Neural cell (in vitro differentiated cells): Measurements from ENCODE around the gene GRIN2C. TPM values are rescaled to one million over a fixed set of nuclear protein-coding genes. Genes with fewer than 3 reads are reported as not detected.

ENCODE experiments used
- H2AFZ ChIP-seq: fragments of 200-600, 300-800 bp; sonication (generic), shearing (Covaris generic); 2 replicates; pipeline ENCODE4 v1.6.0; 2014; ENCODE audit warnings: low read depth, mild to moderate bottlenecking, antibody characterized with exemption, low read length, moderate library complexity
- H3F3A ChIP-seq: fragments of 200-600 bp; shearing (Covaris generic); 2 replicates; pipeline ENCODE4 v1.6.1; 2016; ENCODE audit warnings: mild to moderate bottlenecking, moderate library complexity, mixed read lengths, antibody characterized with exemption, low read length; ENCODE audit not compliant: insufficient read depth, poor library complexity, severe bottlenecking
- H3K27ac ChIP-seq: fragments of 200-600, 300-800 bp; sonication (generic), shearing (Covaris generic); 2 replicates; pipeline ENCODE4 v1.5.1; 2014; ENCODE audit warnings: mild to moderate bottlenecking, low read length, moderate library complexity
- H3K27me3 ChIP-seq: fragments of 300-800, 200-600 bp; sonication (generic), shearing (Covaris generic); 2 replicates; pipeline ENCODE4 v1.6.0; 2014; ENCODE audit warnings: mild to moderate bottlenecking, low read depth, low read length, moderate library complexity; ENCODE audit not compliant: insufficient read depth
- H3K36me3 ChIP-seq: fragments of 300-800, 200-600 bp; sonication (generic), shearing (Covaris generic); 2 replicates; pipeline ENCODE4 v1.5.1; 2014; ENCODE audit warnings: mild to moderate bottlenecking, antibody characterized with exemption, low read length, moderate library complexity; ENCODE audit not compliant: insufficient read depth
- H3K4me2 ChIP-seq: fragments of 300-800, 200-600 bp; sonication (generic), shearing (Covaris generic); 2 replicates; pipeline ENCODE4 v1.6.0; 2014; ENCODE audit warnings: mild to moderate bottlenecking, low read length
- H3K4me3 ChIP-seq: fragments of 300-800, 200-600 bp; sonication (generic), shearing (Covaris generic); 2 replicates; pipeline ENCODE4 v1.5.1; 2014; ENCODE audit warnings: mild to moderate bottlenecking, low read length, moderate library complexity
- H3K79me2 ChIP-seq: fragments of 200-600 bp; shearing (Covaris generic); replicated peaks from 2 replicates; pipeline ENCODE4 v1.6.0; 2014; ENCODE audit warnings: mild to moderate bottlenecking, low read length, moderate library complexity; ENCODE audit not compliant: insufficient read depth
- H3K9ac ChIP-seq: fragments of 300-800, 200-600 bp; sonication (generic), shearing (Covaris generic); 2 replicates; pipeline ENCODE4 v1.6.1; 2016; ENCODE audit warnings: mild to moderate bottlenecking, low read length, mixed read lengths
- H3K9me2 ChIP-seq: fragments of 200-600 bp; shearing (Covaris generic); 2 replicates; pipeline ENCODE4 v1.6.1; 2016; ENCODE audit warnings: mild to moderate bottlenecking, low read length, mixed read lengths; ENCODE audit not compliant: insufficient read depth
- H3K9me3 ChIP-seq: fragments of 200-600, 300-800 bp; sonication (generic), shearing (Covaris generic); 2 replicates; pipeline ENCODE4 v1.6.1; 2016; ENCODE audit warnings: mild to moderate bottlenecking, mixed run types, low read length, moderate library complexity, mixed read lengths
- H4K20me1 ChIP-seq: fragments of 200-600 bp; shearing (Covaris generic); 2 replicates; pipeline ENCODE4 v1.6.1; 2016; ENCODE audit warnings: mild to moderate bottlenecking, mixed run types; ENCODE audit not compliant: insufficient read depth
- EP300 ChIP-seq: fragments of 450-650 bp; conservative IDR thresholded peaks from 2 replicates; pipeline ENCODE4 v1.6.1; 2014; ENCODE audit warnings: antibody characterized with exemption, mild to moderate bottlenecking, moderate library complexity; ENCODE audit not compliant: poor library complexity, severe bottlenecking
- EZH2 ChIP-seq: fragments of 200-600, 300-800 bp; shearing (Covaris generic), sonication (generic); IDR thresholded peaks from 2 replicates; pipeline ENCODE4 v1.6.1; 2014; ENCODE audit warnings: antibody characterized with exemption, low read length, borderline replicate concordance, mild to moderate bottlenecking; ENCODE audit not compliant: insufficient read depth, poor library complexity, severe bottlenecking
- MXI1 ChIP-seq: fragments of 450-650 bp; conservative IDR thresholded peaks from 2 replicates; pipeline ENCODE4 v1.6.1; 2014; ENCODE audit warnings: antibody characterized with exemption, mild to moderate bottlenecking; ENCODE audit not compliant: poor library complexity, severe bottlenecking
- POLR2AphosphoS5 ChIP-seq: IDR thresholded peaks from 2 replicates; pipeline ENCODE4 v1.6.1; 2012
- RAD21 ChIP-seq: fragments of 450-650 bp; conservative IDR thresholded peaks from 2 replicates; pipeline ENCODE4 v1.6.1; 2014; ENCODE audit warnings: antibody characterized with exemption, mild to moderate bottlenecking, moderate library complexity
- SMC3 ChIP-seq: fragments of 450-650 bp; conservative IDR thresholded peaks from 2 replicates; pipeline ENCODE4 v1.6.1; 2014; ENCODE audit warnings: antibody characterized with exemption, mild to moderate bottlenecking, moderate library complexity; ENCODE audit not compliant: poor library complexity
- TAF1 ChIP-seq: IDR thresholded peaks from 2 replicates; pipeline ENCODE4 v1.6.1; 2012; ENCODE audit warnings: low read depth
- polyA plus RNA-seq: library from polyadenylated mRNA; depleted of rRNA; stranded (reverse); fragments of >200 nt; gene quantifications from 2 replicates; pipeline ENCODE4 v1.2.3, GENCODE V29; 2014
- TF ChIP-seq, protein P1 (sequence below): IDR thresholded peaks from 2 replicates; pipeline ENCODE4 v1.6.1; 2012; ENCODE audit warnings: borderline replicate concordance
- TF ChIP-seq, protein P2 (sequence below): fragments of 450-650 bp; IDR thresholded peaks from 2 replicates; pipeline ENCODE4 v1.5.1; 2014; ENCODE audit warnings: antibody characterized with exemption, mild to moderate bottlenecking, moderate library complexity; ENCODE audit not compliant: poor library complexity, severe bottlenecking

Gene GRIN2C
- polyA plus RNA-seq, 1 donor from 2014 or later = 0.04 TPM

DNA sequence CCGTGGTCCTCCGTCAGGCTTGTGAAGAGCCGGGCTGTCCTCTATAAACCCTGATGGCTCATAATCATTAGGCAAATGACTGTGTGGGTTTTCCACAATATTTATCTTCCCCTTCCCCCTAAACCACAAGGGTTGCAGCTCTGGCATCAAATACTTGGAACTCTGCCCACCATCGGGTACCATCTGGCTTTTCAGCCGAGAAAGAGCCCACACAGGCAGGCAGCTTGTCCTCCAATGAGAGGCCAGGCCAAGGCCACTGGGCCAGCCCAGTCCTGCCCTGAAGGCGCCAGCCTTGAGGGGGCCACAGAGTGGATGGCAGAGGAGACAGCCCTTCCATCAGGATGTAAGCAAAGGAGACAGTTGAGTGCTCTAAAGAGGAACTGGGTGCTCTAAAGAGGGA, 51.8 kb downstream of the GRIN2C start:
- H3K27ac ChIP-seq = no peak overlapping the region
- H3K4me3 ChIP-seq = no peak overlapping the region
- H3K9ac ChIP-seq = no peak overlapping the region

DNA sequence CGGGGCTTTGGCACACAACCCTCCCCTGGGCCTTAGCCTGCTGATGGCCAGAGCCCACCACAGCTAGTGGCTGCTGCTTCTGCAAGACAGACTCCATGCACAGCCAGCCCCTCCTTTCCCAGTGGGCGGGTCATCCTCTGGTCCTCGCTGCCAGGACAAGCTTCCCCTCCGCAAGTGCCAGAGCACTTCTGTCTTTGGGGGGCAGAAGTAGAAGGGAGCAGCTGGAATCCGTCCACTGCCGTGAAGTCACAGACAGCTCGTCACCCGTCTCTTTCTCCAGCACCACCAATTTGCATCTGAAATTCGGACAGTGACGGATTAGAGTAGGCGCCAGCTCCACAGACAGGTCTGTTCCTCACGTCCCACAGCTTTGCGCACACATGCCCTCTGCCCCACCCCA, 52.2 kb downstream of the GRIN2C start:
- H4K20me1 ChIP-seq = no peaks in the 10 kb centered on the region
- H3K36me3 ChIP-seq = no peaks in the 10 kb centered on the region
- H3K9ac ChIP-seq = no peak overlapping the region
- no peaks in the 10 kb centered on the region for H3K9me2 ChIP-seq
- H3K4me2 ChIP-seq = no peak overlapping the region
- H3K27ac ChIP-seq = no peak overlapping the region
- no peak overlapping the region for H3K4me3 ChIP-seq
- no peaks in the 10 kb centered on the region for H3K9me3 ChIP-seq
- TF ChIP-seq, protein P1, sequence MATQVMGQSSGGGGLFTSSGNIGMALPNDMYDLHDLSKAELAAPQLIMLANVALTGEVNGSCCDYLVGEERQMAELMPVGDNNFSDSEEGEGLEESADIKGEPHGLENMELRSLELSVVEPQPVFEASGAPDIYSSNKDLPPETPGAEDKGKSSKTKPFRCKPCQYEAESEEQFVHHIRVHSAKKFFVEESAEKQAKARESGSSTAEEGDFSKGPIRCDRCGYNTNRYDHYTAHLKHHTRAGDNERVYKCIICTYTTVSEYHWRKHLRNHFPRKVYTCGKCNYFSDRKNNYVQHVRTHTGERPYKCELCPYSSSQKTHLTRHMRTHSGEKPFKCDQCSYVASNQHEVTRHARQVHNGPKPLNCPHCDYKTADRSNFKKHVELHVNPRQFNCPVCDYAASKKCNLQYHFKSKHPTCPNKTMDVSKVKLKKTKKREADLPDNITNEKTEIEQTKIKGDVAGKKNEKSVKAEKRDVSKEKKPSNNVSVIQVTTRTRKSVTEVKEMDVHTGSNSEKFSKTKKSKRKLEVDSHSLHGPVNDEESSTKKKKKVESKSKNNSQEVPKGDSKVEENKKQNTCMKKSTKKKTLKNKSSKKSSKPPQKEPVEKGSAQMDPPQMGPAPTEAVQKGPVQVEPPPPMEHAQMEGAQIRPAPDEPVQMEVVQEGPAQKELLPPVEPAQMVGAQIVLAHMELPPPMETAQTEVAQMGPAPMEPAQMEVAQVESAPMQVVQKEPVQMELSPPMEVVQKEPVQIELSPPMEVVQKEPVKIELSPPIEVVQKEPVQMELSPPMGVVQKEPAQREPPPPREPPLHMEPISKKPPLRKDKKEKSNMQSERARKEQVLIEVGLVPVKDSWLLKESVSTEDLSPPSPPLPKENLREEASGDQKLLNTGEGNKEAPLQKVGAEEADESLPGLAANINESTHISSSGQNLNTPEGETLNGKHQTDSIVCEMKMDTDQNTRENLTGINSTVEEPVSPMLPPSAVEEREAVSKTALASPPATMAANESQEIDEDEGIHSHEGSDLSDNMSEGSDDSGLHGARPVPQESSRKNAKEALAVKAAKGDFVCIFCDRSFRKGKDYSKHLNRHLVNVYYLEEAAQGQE = no peak
- no peak for TF ChIP-seq EZH2
- TF ChIP-seq EP300 = no peak
- no peak for TF ChIP-seq RAD21
- TF ChIP-seq, protein P2, sequence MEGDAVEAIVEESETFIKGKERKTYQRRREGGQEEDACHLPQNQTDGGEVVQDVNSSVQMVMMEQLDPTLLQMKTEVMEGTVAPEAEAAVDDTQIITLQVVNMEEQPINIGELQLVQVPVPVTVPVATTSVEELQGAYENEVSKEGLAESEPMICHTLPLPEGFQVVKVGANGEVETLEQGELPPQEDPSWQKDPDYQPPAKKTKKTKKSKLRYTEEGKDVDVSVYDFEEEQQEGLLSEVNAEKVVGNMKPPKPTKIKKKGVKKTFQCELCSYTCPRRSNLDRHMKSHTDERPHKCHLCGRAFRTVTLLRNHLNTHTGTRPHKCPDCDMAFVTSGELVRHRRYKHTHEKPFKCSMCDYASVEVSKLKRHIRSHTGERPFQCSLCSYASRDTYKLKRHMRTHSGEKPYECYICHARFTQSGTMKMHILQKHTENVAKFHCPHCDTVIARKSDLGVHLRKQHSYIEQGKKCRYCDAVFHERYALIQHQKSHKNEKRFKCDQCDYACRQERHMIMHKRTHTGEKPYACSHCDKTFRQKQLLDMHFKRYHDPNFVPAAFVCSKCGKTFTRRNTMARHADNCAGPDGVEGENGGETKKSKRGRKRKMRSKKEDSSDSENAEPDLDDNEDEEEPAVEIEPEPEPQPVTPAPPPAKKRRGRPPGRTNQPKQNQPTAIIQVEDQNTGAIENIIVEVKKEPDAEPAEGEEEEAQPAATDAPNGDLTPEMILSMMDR = no peak
- no peak for TF ChIP-seq TAF1
- no peak for TF ChIP-seq MXI1
- TF ChIP-seq POLR2AphosphoS5 = no peak
- TF ChIP-seq SMC3 = no peak
- H3K27me3 ChIP-seq = no peaks in the 10 kb centered on the region
- no peaks in the 10 kb centered on the region for H3K79me2 ChIP-seq
- H2AFZ ChIP-seq = no peak overlapping the region
- no peaks in the 10 kb centered on the region for H3F3A ChIP-seq

More for the DNA sequence above, 51.8 kb downstream of the GRIN2C start:
- Histone ChIP-seq H3K27me3 (no peaks in the 10 kb centered on the region), H2AFZ (no peak overlapping the region), H3K9me3 (no peaks in the 10 kb centered on the region), H3K36me3 (no peaks in the 10 kb centered on the region), H3K4me2 (no peak overlapping the region), H3K79me2 (no peaks in the 10 kb centered on the region), H3K9me2 (no peaks in the 10 kb centered on the region), H4K20me1 (no peaks in the 10 kb centered on the region), H3F3A (no peaks in the 10 kb centered on the region)
- TF ChIP-seq TAF1 (no peak), POLR2AphosphoS5 (no peak), RAD21 (no peak), SMC3 (no peak), EP300 (no peak), EZH2 (no peak), MXI1 (no peak)
- TF ChIP-seq, protein P2 = no peak
- TF ChIP-seq, protein P1 = no peak
